DMS153 treated with DMSO at 0.1 percent for 48 hours (cell line): ENCODE data around the gene CDK13.

Source experiments
- DNase-seq: peaks from one replicate; lab custom pipeline; 2025; ENCODE audit not compliant: unreplicated experiment; lab: John Stamatoyannopoulos, UW

CDK13 gene

DNA sequence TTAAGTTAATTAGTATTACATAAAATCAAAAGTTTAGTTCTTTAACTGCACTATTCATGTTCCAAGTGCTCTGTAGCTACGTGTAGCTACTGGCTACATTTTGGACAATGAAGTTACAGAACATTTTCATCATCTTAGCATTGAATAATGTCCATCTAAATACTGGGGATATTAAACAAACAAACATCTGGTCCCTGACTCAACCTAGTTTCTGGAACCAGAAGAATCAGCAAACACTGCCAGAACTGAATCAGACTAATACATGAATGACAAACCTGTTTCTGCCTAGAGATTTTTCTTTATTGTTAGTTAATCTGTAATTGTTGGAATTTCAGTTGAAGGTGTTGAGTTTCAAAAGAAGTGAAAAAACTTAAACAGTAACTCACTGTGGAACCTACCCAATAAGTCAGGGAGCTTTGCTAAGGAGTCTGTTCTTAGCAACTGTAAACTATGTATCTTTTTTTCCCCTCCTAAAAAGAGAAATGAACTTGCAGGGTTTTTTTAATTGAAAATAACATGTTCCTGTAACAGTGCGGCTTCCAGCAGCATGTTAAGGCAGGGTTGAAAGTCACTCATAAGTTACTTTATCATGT, 58.3 kb downstream of the CDK13 start:
- DNase-seq = no peak

DNA sequence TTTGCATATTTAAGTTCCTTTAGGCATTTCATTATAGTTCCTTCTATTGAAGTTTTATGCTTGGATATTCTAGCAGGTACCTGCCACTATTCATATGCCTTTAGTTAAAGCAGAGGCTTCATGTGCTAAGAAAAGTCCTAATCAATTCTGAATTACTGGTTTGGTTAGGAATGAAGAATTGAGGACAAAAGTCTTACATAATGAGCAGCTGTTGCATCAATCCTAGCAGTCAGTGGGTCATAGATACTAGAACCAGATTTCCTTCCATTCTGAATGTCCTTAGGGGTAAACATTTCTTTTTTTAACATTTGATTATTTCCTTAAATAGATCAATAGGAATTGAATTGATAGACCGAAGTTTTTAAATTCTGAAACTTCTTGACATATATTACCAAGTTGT, 59.2 kb downstream of the CDK13 start:
- no peak for DNase-seq

DNA sequence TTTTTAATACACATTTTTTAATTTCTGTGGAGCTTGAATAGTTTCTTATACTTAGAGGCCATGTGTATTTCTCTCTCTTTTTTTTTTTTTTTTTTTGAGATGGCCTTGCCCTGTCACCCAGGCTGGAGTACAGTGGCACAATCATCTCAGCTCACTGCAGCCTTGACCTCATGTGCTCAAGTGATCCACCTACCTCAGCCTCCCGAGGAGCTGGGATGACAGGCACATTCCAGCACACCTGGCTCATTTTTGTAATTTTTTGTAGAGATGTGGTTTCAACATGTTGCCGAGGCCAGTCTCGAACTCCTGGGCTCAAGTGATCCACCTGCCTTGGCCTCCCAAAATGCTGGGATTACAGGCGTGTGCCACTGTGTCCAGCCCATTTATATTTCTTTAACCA, 64.3 kb downstream of the CDK13 start:
- DNase-seq = no peak

DNA sequence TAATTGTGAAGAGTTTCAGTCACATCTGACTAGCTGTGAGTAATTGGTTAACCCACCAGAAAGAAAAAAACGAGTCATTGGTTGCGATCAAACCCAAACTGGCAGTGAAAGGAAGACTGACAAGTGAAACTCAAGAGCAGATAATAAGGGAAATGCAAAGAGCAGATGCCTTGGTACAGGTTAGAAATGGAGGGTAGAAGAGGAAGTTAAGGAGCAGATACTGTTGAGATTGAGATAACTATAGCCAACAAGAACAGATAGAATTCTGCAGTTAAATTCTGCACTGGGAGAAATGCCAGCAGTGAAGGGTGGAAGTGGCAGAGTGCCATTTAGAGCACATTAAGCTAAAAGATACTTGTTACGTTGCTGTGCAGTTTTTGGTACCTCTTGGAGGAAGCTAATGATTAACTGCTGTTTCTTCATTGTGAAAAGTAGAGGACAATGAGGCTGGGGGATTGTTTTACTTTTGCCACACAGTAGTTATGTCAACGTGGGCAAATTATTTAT, 65.8 kb downstream of the CDK13 start:
- DNase-seq = no peak

DNA sequence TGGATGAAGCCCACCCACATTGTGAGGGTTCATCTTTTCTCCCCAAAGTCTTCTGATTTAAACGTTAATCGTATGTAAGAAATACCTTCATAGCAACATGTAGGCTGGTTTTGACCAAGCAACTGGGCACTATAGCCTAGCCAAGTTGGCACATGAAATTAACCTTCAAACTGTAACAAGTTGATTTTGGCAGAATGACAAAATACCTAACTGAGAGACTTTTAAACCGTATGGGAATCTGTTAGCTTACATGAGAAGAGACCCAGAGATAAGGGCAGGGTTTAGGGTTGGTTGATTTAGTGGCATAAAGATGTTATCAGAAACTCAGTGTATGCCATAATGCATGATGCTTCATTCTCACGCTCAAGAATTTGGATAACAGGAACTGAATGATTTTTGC, 69.5 kb downstream of the CDK13 start:
- no peak for DNase-seq

DNA sequence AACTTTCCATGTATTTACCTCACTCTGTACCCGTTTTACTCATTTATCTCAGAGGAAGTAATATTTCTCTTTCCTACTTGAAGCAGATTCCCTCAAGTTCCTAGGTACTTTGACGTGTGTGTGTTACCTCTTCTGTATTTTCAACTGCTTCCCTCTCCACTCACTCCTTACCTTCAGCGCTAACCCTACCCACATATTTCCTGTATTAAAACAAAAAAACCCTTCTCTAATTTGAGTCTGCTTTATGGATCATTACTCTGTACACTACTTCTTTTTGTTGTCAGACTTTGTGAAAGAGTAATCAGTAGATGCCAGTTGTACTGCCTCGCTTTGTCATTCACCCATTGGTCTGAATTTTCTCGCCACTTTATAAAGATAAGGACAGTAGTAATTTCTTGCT, 74.0 kb downstream of the CDK13 start:
- DNase-seq = no peak

DNA sequence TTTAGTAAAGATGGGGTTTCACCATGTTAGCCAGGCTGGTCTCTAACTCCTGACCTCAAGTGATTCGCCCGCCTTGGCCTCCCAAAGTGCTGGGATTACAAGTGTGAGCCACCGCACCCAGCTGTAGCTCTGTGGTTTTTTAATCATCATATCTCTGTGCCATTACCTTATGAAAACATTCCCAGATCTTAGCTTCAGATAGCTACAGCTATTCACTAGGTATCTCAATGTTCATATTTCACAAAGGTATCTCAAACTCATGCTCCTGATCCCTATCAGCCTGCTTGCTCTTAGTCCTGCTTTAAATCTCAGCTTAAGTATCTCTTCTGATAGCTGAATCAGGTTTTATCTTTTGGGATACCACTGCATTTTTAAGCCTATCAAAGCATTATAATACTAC, 74.8 kb downstream of the CDK13 start:
- no peak for DNase-seq

DNA sequence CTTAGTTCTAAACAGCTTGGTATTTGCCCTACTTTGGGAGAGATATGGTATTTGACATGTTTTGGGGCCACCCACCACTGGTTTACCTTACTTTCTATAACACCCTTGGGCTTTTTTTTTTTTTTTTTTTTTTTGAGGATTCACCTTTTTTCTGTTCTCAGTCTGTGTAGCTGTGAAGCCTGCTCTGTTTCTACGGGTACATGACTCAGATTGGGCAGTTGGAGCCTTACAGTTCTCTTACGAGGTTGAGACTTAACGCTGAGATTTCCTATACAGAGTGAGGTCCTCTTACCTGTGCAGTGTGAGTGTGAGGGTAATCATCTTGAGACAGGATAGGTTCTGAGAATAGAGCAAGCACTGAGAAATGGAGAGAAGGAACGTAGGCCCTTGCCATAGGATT, 77.5 kb downstream of the CDK13 start:
- no peak for DNase-seq

DNA sequence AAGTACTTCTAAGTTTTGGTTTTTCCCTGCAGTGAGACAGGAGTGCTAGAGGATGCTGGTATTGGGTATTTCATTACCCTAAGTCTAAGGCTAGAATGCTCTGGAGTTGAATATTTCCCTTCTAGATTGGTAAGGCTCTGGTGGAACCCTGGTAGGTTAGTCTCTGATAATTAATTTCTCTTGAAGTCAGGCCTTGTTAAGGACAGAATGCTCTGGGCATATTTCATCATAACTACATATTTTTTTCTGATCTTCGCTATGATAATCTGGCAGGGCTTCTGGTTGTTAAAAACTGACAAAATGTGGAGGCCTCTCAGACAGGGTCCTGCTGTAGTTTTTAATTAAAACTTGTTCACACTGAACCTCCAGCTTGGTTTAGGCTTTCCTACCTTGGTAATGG, 83.8 kb downstream of the CDK13 start:
- DNase-seq = no peak

DNA sequence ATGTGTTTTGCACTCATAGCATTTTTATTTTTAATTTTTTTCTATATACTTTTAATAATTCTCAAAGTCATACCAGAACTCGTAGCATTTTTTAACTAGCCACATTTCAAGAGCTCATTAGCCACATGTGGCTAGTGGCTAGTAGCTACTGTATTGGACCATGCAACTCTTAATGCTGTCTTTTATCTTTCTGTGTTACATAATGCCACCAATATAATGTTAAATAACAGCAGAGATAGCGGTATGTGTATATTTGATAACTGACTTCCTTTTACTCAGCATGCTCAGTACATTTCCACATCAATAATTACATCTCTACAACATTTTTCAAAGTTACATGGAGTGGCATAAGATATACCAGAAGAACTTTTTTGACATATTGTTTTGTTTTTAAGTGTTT, 91.4 kb downstream of the CDK13 start:
- no peak for DNase-seq

DNA sequence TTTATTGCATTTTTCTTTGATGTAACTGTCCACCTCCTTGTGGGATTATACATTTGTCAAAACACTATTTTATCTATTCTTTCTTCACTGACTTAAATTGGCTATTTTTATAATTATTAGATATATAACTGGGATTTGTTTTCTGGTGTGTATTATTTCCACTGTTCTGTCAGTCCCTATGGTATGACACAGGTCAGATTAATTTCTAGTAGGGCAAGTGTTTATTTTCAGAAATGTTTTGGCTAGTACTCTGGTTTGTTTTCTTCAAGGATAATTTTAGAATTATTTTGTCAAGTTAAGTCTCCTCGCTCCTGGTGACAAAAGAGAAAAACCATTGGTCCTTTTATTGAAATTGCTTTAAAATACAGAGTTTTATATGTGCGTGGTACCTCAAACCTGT, 93.1 kb downstream of the CDK13 start:
- no peak for DNase-seq

DNA sequence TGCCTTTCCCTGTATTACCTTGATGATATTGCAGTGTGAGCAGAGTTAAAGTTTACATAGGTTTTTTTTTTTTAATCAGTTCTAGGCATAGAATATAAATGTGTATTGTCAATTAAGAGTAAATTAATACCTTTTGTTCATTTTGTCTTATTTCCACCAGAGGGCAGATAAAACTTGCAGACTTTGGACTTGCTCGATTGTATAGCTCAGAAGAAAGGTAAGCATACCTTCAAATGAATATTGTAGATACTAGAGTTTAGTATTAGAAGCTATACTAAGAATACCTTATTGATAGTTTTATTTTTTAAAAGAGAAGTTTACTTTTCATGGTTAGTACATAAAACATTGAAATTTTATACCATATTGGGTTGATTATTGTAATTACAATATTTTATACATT, 97.6 kb downstream of the CDK13 start:
- no peak for DNase-seq

DNA sequence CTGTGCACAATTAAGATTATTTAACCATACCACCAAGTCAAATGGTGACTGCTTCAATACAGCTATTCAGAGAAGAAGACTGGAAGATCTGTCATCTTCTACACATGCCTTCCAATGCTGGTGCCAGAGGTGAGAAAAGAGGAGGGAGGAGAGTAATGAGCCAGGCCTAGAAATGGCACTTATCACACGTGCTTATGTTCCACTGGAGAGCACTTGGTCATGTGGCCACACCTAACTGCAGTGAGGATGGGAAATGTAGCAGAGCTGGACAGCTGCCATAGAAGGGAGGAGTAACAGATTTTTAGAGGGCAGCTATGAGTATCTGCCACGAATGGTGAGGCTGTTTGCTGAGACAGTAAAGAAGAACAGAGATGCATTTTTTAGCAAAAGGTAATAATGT, 107.2 kb downstream of the CDK13 start:
- DNase-seq = peak; percentile 38

DNA sequence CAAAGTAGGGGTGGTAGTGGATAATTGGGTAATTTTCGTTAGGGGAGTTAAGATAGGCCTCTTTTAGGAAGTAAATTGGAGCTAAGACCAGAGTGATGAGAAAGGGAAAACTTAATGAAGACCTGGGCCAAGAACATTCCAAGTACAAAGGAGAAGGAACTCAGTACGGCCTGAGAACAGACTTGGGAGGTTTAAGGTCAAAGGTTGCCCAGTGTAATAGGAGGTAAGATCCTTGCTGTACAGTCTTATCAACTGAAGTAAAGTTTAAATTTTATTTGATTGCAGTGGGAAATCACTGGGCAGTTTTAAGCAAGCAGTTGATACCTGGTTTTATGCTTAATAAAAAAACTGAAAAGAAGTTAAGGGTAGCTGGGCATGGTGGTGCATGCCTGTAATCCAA, 108.0 kb downstream of the CDK13 start:
- no peak for DNase-seq

DNA sequence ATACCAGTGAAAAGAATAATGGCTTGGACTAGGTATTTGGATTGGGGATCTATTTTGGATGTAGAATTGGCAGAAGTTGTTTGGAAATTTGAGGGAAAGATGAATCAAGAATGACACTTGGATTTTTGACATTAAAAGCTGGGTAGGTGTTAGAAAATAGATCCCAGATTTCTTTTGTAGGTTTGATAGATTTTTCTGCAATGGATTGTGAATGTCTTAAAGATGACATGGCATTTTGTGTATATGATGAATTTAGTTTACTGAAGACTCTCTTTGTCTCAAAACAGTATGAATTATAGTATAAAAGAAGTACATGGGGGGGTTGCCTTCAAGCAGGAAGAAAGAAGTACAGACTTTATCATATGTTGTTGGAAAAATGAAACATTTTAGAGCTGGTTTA, 108.6 kb downstream of the CDK13 start:
- DNase-seq = no peak

DNA sequence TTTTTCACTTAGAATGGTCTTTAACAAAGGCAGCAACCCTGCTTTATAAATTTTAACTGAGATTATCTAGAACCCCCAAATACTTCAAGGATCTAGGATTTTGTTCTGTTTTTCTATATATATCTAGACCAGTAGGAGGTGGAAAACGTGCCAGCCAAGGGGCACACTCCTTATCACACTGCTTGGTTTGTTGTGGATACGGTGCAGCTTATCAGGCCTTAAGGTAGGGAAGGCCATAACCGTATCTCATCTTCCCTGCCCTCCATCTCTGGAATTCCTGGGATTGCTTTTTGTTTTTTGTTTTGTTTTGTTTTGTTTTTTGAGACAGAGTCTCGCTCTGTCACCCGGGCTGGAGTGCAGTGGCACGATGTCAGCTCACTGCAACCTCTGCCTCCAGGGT, 109.0 kb downstream of the CDK13 start:
- no peak for DNase-seq

DNA sequence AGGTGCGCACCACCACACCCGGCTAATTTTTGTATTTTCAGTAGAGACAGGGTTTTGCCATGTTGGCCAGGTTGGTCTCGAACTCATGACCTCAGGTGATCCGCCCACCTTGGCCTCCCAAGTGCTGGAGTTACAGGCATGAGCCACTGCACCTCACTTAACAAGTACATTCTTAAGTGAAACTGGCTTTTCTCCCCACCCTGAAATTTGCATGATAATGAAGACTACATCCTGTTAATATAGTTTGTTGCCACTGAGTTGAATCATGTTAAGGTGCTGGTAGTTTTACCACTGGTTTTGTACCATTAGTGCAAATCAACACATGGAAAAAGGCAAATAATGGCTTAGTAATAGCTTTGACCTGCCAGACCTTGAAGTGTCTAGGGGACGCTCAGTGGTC, 122.2 kb downstream of the CDK13 start:
- DNase-seq = no peak

DNA sequence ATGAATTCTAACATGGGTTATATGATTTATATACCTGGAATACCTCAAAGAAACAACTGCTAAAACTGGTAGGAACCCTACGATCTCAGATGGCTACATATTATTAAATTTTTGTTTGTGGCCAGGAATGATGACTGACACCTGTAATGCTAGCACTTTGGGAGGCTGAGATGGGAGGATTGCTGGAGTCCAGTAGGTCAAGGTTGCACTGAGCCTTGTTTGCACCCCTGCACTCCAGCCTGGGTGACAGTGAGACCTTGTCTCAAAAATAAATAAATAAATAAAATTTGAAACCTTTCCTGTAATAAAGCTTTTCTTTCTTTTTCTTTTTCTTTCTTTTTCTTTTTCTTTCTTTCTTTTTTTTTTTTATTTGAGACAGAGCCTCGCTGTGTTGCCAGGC, 123.2 kb downstream of the CDK13 start:
- no peak for DNase-seq

DNA sequence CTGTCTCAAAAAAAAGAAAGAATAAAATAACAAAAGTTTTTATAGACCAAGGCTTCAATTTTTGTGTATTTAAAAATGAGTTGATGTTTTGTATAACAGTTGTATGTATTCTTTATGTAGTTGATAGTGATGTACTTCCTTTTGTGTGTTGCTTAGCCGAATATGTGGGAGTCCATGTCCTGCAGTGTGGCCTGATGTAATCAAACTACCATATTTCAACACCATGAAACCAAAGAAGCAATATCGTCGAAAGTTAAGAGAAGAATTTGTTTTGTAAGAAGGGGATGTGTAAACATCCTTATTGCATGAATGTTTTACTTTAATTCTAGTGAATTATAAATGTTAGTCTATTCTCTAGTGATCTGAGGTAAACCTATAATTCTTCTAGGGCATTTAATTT, 127.8 kb downstream of the CDK13 start:
- DNase-seq = no peak

DNA sequence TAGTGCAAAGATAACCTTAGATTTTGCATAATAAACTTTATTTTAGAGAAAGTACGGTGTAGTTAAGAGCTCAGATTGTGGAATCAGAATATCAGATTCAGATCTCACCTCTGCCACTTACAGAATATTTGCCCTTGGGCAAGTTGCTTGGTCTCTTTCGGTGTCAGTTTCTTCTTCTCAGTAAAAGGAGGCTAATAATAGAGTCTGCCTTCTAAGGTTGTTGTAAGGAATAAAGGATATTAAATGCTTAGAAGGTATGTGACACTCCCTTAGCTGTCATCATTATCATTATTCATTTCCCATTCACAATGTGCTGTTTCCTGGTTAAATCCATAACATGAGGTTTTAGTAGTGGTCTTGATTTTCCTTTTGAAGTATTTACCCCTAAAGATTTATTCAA, 142.1 kb downstream of the CDK13 start:
- DNase-seq = no peak

DNA sequence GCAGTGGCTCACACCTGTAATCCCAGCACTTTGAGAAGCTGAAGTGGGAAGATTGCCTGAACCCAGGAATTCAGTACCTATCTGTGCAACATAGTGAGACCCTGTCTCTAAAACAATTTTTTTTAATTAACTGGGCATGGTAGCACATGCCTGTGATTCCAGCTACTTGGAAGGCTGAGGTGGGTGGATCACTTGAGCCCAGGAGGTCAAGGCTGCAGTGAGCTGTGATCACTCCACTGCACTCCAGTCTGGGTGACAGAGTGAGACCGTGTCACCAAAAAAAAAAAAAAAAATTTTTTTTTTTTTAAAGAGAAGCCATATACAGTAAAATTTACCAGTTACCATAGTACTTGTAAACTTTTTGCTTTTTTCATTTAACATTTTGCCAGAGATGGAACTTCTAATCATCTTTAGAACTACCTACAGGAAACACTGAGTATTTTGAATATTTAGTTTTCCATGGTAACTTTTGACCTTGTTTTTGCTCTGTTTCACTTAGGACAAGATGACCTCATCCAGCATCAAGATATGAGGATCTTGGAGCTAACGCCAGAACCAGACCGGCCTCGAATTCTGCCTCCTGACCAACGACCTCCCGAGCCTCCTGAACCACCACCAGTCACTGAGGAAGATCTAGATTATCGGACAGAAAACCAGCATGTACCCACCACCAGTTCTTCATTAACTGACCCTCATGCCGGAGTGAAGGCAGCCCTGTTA, 143.7 kb downstream of the CDK13 start:
- no peak for DNase-seq

DNA sequence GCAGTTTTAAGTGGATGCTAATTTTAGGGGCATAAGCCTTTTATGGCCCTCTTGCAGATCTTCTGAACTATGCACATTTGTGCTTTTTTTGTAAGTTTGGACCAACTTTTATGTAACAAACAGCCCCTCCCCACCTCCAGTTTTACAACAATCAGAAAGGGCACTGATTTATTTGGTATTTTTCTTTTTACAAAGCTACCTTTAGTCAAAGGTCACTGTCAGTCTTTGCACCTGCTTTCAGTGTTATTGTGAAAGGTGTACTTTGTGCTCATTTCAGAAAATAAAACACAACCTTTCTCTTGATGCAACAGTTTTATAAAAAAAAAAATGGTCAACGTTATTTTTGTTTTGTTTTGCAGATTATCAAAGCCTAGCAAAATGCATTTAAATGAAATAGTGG, 145.2 kb downstream of the CDK13 start:
- DNase-seq = no peak

DNA sequence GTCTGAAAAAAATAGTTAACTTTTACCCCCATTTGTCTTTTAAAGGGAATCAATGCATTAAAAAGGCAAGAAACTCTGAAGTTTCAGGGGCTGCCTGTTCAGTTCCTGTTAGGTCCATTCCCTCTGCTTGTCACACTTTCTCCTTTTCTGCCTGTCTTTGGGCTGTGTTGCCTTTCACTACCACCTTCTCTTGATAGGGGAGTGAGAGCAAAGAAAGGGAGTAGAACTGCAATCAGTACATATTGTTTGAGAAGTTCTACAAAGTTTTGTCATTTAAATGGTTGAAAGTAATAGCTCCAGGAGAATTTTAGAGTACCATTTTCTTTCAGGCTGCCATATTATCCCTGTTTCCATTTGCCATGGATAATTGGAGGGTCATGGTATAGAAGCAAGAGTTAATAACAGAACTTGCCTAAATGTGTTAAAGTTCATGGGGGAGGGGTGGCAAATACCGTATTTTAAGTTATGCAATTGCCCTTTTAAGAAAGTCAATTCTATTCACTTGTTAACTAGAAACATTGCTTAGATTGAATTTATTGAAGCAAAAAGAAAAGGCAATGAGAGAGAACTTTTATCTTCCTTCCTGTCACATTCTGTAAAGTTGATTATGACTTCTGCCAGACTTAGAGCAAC, 145.8 kb downstream of the CDK13 start:
- DNase-seq = no peak
